Psoas muscle (tissue), 8 donors: ENCODE measurements around the gene METRN. TPM values are rescaled to one million over a fixed set of nuclear protein-coding genes. Genes with fewer than 3 reads are reported as not detected.
"Not testable (repeated sequence)": the region's sequence is repeated elsewhere in the genome, so short reads cannot be mapped to it uniquely, and the experiment has no call there.

Source experiments
- ATAC-seq, 4 donors: fragments of 200-7000 bp; cut with Tn5 transposase; one replicate each; pipeline ENCODE4 v1.9.1; 2020; ENCODE audit warnings: moderate library complexity in 3 of 4, mild to moderate bottlenecking in 2 of 4
- DNase-seq, 2 donors: peaks; one replicate each; pipeline ENCODE4 v3.0.0-alpha.2; 2020
- H3K27ac ChIP-seq: fragments of 200-600 bp; one replicate; pipeline ENCODE4 v1.8.0; 2022
- H3K27me3 ChIP-seq, 3 donors: fragments of 200-600 bp in 1 of 3; one replicate each; pipeline versions ENCODE4 v1.6.1 to v1.8.0; 2013 to 2022; ENCODE audit warnings: low read length in 2 of 3, mild to moderate bottlenecking in 2 of 3, moderate library complexity in 1 of 3; ENCODE audit not compliant: insufficient read depth in 3 of 3
- H3K36me3 ChIP-seq, 2 donors: fragments of 200-600 bp in 1 of 2; one replicate each; pipeline versions ENCODE4 v1.6.1 to v1.8.0; 2013 to 2022; ENCODE audit warnings: low read depth in 1 of 2, mild to moderate bottlenecking in 1 of 2, moderate library complexity in 1 of 2; ENCODE audit not compliant: insufficient read depth in 1 of 2
- H3K4me1 ChIP-seq: fragments of 200-600 bp; one replicate; pipeline ENCODE4 v1.8.0; 2022
- H3K4me3 ChIP-seq: fragments of 200-600 bp; one replicate; pipeline ENCODE4 v1.8.0; 2022; ENCODE audit warnings: mild to moderate bottlenecking
- H3K9me3 ChIP-seq: fragments of 200-600 bp; one replicate; pipeline ENCODE4 v1.8.0; 2022
- WGBS, 3 donors: extraction: QIAGEN DNeasy Blood & Tissue Kit; methylation state at CpG; one replicate each; pipeline versions ENCODE4 v1.1.6 to v1.1.7; 2013; 5-methylcytosine and 5-hydroxymethylcytosine counted together
- intact Hi-C, 2 donors: fragments of 100-400 bp; cut with DNase I; formaldehyde crosslinking; loops; one replicate each; pipeline versions ENCODE4 v1.11.0 to v1.14.2; 2022
- polyA plus RNA-seq, 3 donors: library from polyadenylated mRNA; stranded (reverse); fragments of 200-250 nt; gene quantifications; one replicate each; pipeline ENCODE4 v1.2.3, GENCODE V29; 2013
- total RNA-seq, 4 donors: library from RNA; stranded (reverse); fragmentation: NEBNext Ultra II Directional in 2 of 4; extraction: Animal tissue kit (Norgen Biotek cat#: 25700) in 2 of 4; gene quantifications; one replicate each; pipeline versions ENCODE4 v1.2.1 to v1.2.4, GENCODE V29; 2021 to 2023
- TF ChIP-seq, protein P1 (sequence below): fragments of 200-600 bp; IDR thresholded peaks from one replicate; pipeline ENCODE4 v1.8.0; 2022; ENCODE audit warnings: antibody characterized with exemption
- donor health status: healthy with polysubstance abuse.
- donor health status: DM: no; HTN: no; CAD: no; lungs with moderate emphysema.
- donor health status: Bipolar disorder and iron deficiency.
- donor health status: healthy.
- donor health status: DM: yes; HTN: yes; CAD: no.
- donor health status: DM: no; HTN: no; CAD: no.
- donor health status: DM: no; HTN: no; CAD: no.
- donor health status: DM: yes; HTN: yes; CAD: no.

METRN gene
- total and polyA plus RNA-seq, 7 donors: 17.9 to 28.0 (median 22.8) TPM

DNA sequence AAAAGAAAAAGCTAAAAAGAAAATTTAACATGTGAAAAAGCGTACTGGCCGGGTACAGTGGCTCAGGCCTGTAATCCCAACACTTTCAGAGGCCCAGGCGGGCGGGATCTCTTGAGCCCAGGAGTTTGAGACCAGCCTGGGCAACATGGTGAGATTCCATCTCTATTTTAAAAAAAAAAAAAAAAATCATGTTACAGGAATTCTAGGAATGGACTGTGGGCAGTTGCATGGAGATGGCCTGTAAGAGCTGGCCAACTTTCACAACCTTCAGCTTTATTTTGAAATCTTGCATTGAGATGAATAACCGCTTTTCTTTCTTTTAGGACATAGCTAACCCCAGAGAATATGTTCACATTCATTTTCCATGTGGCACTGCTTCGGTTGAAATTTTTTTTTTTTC, 34.1 kb downstream of the METRN start:
- Histone ChIP-seq H3K9me3 (no peaks in the 10 kb centered on the region), H3K27ac (no peak overlapping the region), H3K36me3 (no peaks in the 10 kb centered on the region), H3K4me3 (no peak overlapping the region), H3K4me1 (no peaks in the 10 kb centered on the region), H3K27me3 (peaks cover 0 to 36% (median 8%) of the 10 kb centered on the region in 3 donors)
- ATAC-seq: no peak
- TF ChIP-seq, protein P1, sequence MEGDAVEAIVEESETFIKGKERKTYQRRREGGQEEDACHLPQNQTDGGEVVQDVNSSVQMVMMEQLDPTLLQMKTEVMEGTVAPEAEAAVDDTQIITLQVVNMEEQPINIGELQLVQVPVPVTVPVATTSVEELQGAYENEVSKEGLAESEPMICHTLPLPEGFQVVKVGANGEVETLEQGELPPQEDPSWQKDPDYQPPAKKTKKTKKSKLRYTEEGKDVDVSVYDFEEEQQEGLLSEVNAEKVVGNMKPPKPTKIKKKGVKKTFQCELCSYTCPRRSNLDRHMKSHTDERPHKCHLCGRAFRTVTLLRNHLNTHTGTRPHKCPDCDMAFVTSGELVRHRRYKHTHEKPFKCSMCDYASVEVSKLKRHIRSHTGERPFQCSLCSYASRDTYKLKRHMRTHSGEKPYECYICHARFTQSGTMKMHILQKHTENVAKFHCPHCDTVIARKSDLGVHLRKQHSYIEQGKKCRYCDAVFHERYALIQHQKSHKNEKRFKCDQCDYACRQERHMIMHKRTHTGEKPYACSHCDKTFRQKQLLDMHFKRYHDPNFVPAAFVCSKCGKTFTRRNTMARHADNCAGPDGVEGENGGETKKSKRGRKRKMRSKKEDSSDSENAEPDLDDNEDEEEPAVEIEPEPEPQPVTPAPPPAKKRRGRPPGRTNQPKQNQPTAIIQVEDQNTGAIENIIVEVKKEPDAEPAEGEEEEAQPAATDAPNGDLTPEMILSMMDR: no peak
- 80 to 90% (median 82%) methylated on average over 6 of the region's 6 CpGs for WGBS, 3 donors
- intact Hi-C loops: no loop called here
- DNase-seq: no peak

DNA sequence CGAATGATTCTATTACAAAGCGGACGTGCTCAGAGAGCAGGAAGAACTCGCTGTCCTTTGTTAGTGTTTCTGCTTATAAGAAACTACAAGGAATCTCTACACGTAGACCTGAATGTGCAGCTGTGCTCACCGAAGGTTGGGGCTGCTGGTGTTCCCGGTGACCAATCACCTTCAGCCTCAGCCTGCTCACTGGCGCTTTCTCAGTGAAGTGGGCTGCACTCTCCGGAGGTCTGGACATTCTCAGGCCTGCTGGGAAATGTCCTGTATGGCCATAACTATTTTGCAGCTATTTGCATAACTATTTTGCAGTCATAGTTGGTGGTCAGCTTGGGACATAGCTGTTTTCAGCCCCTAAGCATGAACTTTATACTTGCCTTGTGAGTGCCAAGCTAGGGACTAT, 35.6 kb downstream of the METRN start:
- DNase-seq (no peak), ATAC-seq (no peak)
- no peak overlapping the region for H3K4me3 ChIP-seq
- no peak overlapping the region for H3K27ac ChIP-seq
- no peaks in the 10 kb centered on the region for H3K4me1 ChIP-seq
- intact Hi-C loops: no loop called here
- H3K9me3 ChIP-seq: no peaks in the 10 kb centered on the region
- H3K27me3 ChIP-seq: peaks cover 0 to 33% (median 8%) of the 10 kb centered on the region in 3 donors
- TF ChIP-seq, protein P1: no peak
- H3K36me3 ChIP-seq: no peaks in the 10 kb centered on the region
- WGBS, 3 donors: 54 to 58% (median 56%) methylated on average over 9 of the region's 9 CpGs

DNA sequence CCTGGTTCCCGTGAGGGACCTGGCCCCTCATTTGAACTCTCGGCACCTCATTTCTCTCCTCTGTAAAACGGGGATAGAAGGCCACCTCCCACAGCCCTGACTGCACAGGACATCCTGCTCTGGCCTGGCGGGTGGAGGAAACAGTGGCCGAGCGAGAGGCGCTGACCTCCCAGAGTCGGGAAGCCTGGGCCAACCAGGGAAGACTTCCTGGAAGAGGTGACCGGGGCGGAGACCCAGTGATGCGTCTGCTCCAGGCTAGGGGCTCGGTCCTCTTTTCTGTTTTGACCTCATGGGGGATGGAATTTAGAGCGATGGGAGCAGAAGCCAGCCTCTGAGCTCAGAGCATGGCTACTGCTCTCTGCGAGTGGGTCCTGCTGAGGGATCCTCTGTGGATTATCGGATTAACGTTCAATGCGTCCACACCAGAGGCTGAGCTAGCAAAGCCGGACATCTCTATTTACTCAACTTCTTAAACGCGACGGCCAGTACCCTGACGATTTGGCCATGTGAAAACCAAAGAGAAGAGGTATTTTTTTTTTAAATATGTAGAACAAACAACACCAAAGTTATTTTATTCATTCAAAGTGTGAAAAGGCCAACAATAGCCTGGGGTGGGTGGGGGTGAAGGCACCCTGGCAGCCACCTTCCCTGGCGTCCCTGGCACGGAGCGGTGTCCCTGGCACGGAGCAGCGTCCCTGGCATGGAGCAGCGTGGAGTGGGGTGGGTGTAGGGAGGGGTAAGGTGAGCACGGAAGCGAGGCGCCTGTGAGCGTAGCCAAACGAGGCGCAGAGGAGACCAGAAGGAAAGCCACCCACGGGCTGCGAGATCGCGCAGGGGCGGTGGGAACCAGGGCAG, 36.5 kb downstream of the METRN start:
- Histone ChIP-seq H3K27ac (no peak overlapping the region), H3K9me3 (no peaks in the 10 kb centered on the region), H3K27me3 (peaks cover 0 to 38% (median 8%) of the 10 kb centered on the region in 3 donors), H3K4me1 (no peaks in the 10 kb centered on the region), H3K4me3 (no peak overlapping the region), H3K36me3 (no peaks in the 10 kb centered on the region)
- DNase-seq (no peak), ATAC-seq (no peak)
- WGBS, 3 donors: 44 to 54% (median 45%) methylated on average over 36 to 39 of the region's 39 CpGs
- TF ChIP-seq, protein P1: no peak
- intact Hi-C loops: no loop called here

DNA sequence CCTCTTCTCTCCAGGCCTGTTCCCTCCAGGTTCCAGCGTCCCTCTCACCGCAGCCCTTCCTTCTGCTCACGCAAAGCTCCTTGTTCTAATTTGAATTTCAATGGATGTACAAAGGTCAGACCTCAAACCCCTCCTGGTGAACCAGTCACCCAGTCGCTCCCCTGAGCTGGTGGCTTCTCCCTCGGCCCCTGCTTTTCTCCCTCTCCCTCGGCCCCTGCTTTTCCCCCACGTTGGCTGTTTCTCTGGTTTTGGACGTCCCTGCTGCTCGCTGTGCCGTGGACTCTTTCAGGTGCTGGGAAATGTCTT, 37.0 kb downstream of the METRN start:
- intact Hi-C loops: no loop called here
- no peaks in the 10 kb centered on the region for H3K9me3 ChIP-seq
- H3K4me1 ChIP-seq: no peaks in the 10 kb centered on the region
- no peak for ATAC-seq
- H3K27ac ChIP-seq: no peak overlapping the region
- DNase-seq: no peak
- H3K4me3 ChIP-seq: no peak overlapping the region
- H3K27me3 ChIP-seq: peaks cover 0 to 42% (median 8%) of the 10 kb centered on the region in 3 donors
- WGBS, 3 donors: 17 to 29% (median 17%) methylated on average over 8 to 10 of the region's 10 CpGs
- TF ChIP-seq, protein P1: no peak
- no peaks in the 10 kb centered on the region for H3K36me3 ChIP-seq

DNA sequence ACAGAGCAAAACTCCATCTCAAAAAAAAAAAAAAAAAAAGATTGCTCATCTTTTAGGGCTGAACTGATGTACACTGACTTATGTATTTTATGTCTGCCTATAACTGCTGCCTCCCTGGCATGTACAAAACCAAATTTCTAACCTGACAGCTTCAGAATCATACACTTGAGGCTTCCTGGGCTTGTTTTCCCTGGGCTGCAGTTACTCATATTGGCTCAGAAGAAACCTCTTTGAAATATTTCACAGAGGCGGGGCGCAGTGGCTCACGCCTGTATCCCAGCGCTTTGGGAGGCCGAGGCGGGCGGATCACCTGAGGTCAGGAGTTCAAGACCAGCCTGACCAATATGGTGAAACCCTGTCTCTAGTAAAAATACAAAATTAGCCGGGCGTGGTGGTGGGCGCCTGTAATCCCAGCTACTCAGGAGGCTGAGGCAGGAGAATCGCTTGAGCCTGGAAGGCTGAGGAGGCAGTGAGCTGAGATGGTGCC, 39.2 kb downstream of the METRN start:
- H3K27ac ChIP-seq, ATAC-seq, H3K36me3 ChIP-seq, H3K4me1 ChIP-seq, DNase-seq, intact Hi-C loops, H3K4me3 ChIP-seq, H3K9me3 ChIP-seq: not testable (repeated sequence)
- 84 to 87% (median 86%) methylated on average over 11 of the region's 11 CpGs for WGBS, 3 donors
- peaks cover 0 to 39% (median 9%) of the 10 kb centered on the region in 3 donors for H3K27me3 ChIP-seq
